K562 (cell line): ENCODE measurements around the gene BOLA3. TPM values are rescaled to one million over a fixed set of nuclear protein-coding genes. Genes with fewer than 3 reads are reported as not detected.

Experiments used
- ATAC-seq: fragments of 200-7000 bp; cut with Tn5 transposase; 3 replicates; pipeline ENCODE4 v1.9.1; 2020; ENCODE audit warnings: moderate library complexity
- BruUV-seq: library from RNA; stranded (reverse); fragments of 400-500 nt; replicated peaks from 2 replicates; lab custom pipeline; 2021; lab: Mats Ljungman, UMichigan
- CTCF ChIA-PET: fragments of 300-600 bp; formaldehyde crosslinking; extraction: SDS; loops from one replicate; lab custom pipeline; 2021; ENCODE audit warnings: low intra/inter-chr PET ratio; lab: Yijun Ruan, JAX
- POLR2A ChIA-PET: fragments of 300-600, 350-650 bp; sonication (Branson Sonifier 250); formaldehyde crosslinking; extraction: SDS; loops from one replicate; lab custom pipeline; 2021; ENCODE audit warnings: antibody characterized with exemption, inconsistent platforms; lab: Yijun Ruan, JAX
- DNase-seq, 4 experiments: peaks; one replicate each; pipeline versions ENCODE4 v3.0.0 to v3.0.0-alpha.2; 2011 to 2018; ENCODE audit warnings: low spot score in 3 of 4, mixed read lengths in 3 of 4; ENCODE audit errors: extremely low read depth in 1 of 4
- FAIRE-seq: peaks from 2 replicates; lab custom pipeline; 2011; peaks lifted over from hg19 to GRCh38; lab: Jason Lieb, UNC
- H2AFZ ChIP-seq: 2 replicates; pipeline ENCODE4 v1.6.0; 2011; ENCODE audit warnings: low read depth, low read length, control low read depth, inconsistent platforms
- H3K27ac ChIP-seq: fragments of 200-600 bp; 3 replicates; pipeline ENCODE4 v1.8.0; 2011; ENCODE audit warnings: low read depth, mild to moderate bottlenecking, control low read depth, inconsistent platforms, low read length, moderate library complexity, mixed read lengths; ENCODE audit errors: extremely low read depth
- H3K27me3 ChIP-seq, 2 experiments: fragments of 300-600 bp in 1 of 2; 2 replicates in 1 of 2; 3 replicates in 1 of 2; pipeline versions ENCODE4 v1.6.0 to v1.8.0; 2011; ENCODE audit warnings: inconsistent platforms in 2 of 2, low read length in 2 of 2, mild to moderate bottlenecking in 1 of 2, mixed read lengths in 1 of 2, moderate library complexity in 1 of 2; ENCODE audit not compliant: control insufficient read depth in 2 of 2, insufficient read depth in 2 of 2
- H3K36me3 ChIP-seq: fragments of 300-600 bp; 3 replicates; pipeline ENCODE4 v1.8.0; 2011; ENCODE audit warnings: mild to moderate bottlenecking, low read length, inconsistent platforms; ENCODE audit not compliant: control insufficient read depth, insufficient read depth
- H3K4me1 ChIP-seq, 2 experiments: fragments of 200-600 bp in 1 of 2; replicated peaks in 1 of 2; 2 replicates in 1 of 2; 3 replicates in 1 of 2; pipeline versions ENCODE4 v1.5.1 to v1.8.0; 2011; ENCODE audit warnings: inconsistent platforms in 2 of 2, low read length in 2 of 2, mild to moderate bottlenecking in 1 of 2, mixed read lengths in 1 of 2, moderate library complexity in 1 of 2; ENCODE audit not compliant: control insufficient read depth in 2 of 2, insufficient read depth in 2 of 2
- H3K4me2 ChIP-seq: 2 replicates; pipeline ENCODE4 v1.6.1; 2011; ENCODE audit warnings: low read length, control low read depth, inconsistent platforms, mixed read lengths; ENCODE audit not compliant: insufficient read depth
- H3K4me3 ChIP-seq: fragments of 200-600 bp; sonication (generic), shearing (Covaris generic); 2 replicates; pipeline ENCODE4 v1.5.1; 2016; ENCODE audit warnings: control low read depth, inconsistent platforms
- H3K79me2 ChIP-seq: fragments of 200-600 bp; 3 replicates; pipeline ENCODE4 v1.8.0; 2011; ENCODE audit warnings: low read length, inconsistent platforms; ENCODE audit not compliant: control insufficient read depth, insufficient read depth
- H3K9ac ChIP-seq, 2 experiments: 2 replicates each; pipeline versions ENCODE4 v1.6.0 to v1.6.1; 2011; ENCODE audit warnings: low read depth in 2 of 2, low read length in 2 of 2, control low read depth in 1 of 2, inconsistent platforms in 1 of 2, mild to moderate bottlenecking in 1 of 2, mixed read lengths in 1 of 2; ENCODE audit not compliant: insufficient read depth in 1 of 2
- H3K9me1 ChIP-seq: one replicate; pipeline ENCODE4 v1.6.0; 2011; ENCODE audit warnings: inconsistent platforms, mild to moderate bottlenecking, low read length, moderate library complexity; ENCODE audit not compliant: control insufficient read depth, insufficient read depth
- H3K9me3 ChIP-seq: replicated peaks from 2 replicates; pipeline ENCODE4 v1.5.1; 2011; ENCODE audit warnings: low read depth, low read length, inconsistent platforms; ENCODE audit not compliant: control insufficient read depth, insufficient read depth
- H4K20me1 ChIP-seq: replicated peaks from 2 replicates; pipeline ENCODE4 v1.6.1; 2011; ENCODE audit warnings: low read length, inconsistent platforms, mixed read lengths; ENCODE audit not compliant: control insufficient read depth, insufficient read depth
- CREB5 ChIP-seq: fragments of 250-450 bp; sonication (Bioruptor Pico); IDR thresholded peaks from 2 replicates; pipeline ENCODE4 v1.5.0; 2020; ENCODE audit warnings: mild to moderate bottlenecking
- GTF3C2 ChIP-seq: IDR thresholded peaks from 3 replicates; pipeline ENCODE4 v1.6.1; 2011; ENCODE audit warnings: borderline replicate concordance, mild to moderate bottlenecking, moderate library complexity; ENCODE audit not compliant: insufficient read length; ENCODE audit errors: extremely low read depth
- PTTG1 ChIP-seq: fragments of 450-650 bp; IDR thresholded peaks from 2 replicates; pipeline ENCODE4 v1.6.1; 2016; ENCODE audit warnings: low read depth, mild to moderate bottlenecking, missing genetic modification characterization, missing compliant biosample characterization
- USF1 ChIP-seq: sonication (generic); formaldehyde crosslinking; IDR thresholded peaks from 2 replicates; pipeline ENCODE4 v1.9.0; 2022; ENCODE audit warnings: mild to moderate bottlenecking, missing genetic modification reagents
- ZNF253 ChIP-seq: fragments of 250-450 bp; sonication (Bioruptor Pico); conservative IDR thresholded peaks from 2 replicates; pipeline ENCODE4 v1.6.1; 2021; ENCODE audit warnings: mild to moderate bottlenecking
- ZZZ3 ChIP-seq: fragments of 450-650 bp; IDR thresholded peaks from 2 replicates; pipeline ENCODE4 v1.6.1; 2016; ENCODE audit warnings: antibody characterized with exemption, mild to moderate bottlenecking, moderate library complexity
- WGBS: fragments of 100-300 bp; shearing (Covaris generic); methylation state at CpG from one replicate; pipeline ENCODE4 v1.1.6; 2016; ENCODE audit warnings: low coverage, mixed read lengths; ENCODE audit not compliant: insufficient coverage; ENCODE audit errors: missing lambda C conversion rate; 5-methylcytosine and 5-hydroxymethylcytosine counted together
- in situ Hi-C: fragments of 300-500 bp; cut with MboI; formaldehyde crosslinking; loops from 4 replicates; pipeline ENCODE4 v1.15.0; 2018; ENCODE audit warnings: inconsistent platforms, mixed read lengths
- intact Hi-C: fragments of 100-400 bp; cut with micrococcal nuclease; formaldehyde crosslinking; loops from 2 replicates; pipeline ENCODE4 v1.14.2; 2022
- polyA plus RNA-seq, 8 experiments: library from polyadenylated mRNA; depleted of rRNA in 4 of 8; stranded (reverse) in 5 of 8; unstranded in 3 of 8; fragments of >200 nt; fragmentation: Nextera tagmentation in 2 of 8; fragmentation: Illumina TruSeq in 1 of 8; extraction: Ambion mirVana in 2 of 8; extraction: Trizol in 1 of 8; gene quantifications; 2 replicates each; pipeline versions ENCODE4 v1.2.1 to v1.2.3, GENCODE V29; 2011 to 2014; ENCODE audit warnings: inconsistent platforms in 1 of 8, missing spikeins in 1 of 8
- total RNA-seq, 7 experiments: library from RNA; depleted of rRNA in 6 of 7; stranded (reverse); fragments of >200 nt in 6 of 7; fragmentation: Illumina TruSeq in 2 of 7; extraction: Trizol in 2 of 7; gene quantifications; 2 replicates each; pipeline versions ENCODE4 v1.2.1 to v1.2.3, GENCODE V29; 2011 to 2021; ENCODE audit warnings: low replicate concordance in 1 of 7

The BOLA3 gene
- total and polyA plus RNA-seq, 9 of the 15 experiments (the other 6 are each of a cell fraction or from before 2014, with no cell fraction given): 149 to 619 (median 255) TPM

GRCh38 chr2:74093426-74093825 is 54.3 kb downstream of the BOLA3 start:
- POLR2A ChIA-PET: no interaction called here

More at GRCh38 chr2:74093426-74093825, 54.3 kb downstream of the BOLA3 start:
- no peak overlapping the region for H2AFZ ChIP-seq
- ATAC-seq (no peak), FAIRE-seq (no peak), DNase-seq (no peak)
- TF ChIP-seq USF1: no peak
- no peak for TF ChIP-seq PTTG1 (tag)
- TF ChIP-seq CREB5 (CRISPR knock-in tag): no peak
- no peak for TF ChIP-seq GTF3C2
- TF ChIP-seq ZZZ3: no peak
- no peak for TF ChIP-seq ZNF253 (CRISPR knock-in tag)
- no peak overlapping the region for H3K27ac ChIP-seq
- no peaks in the 10 kb centered on the region; a peak in 1 of 5 replicates for H3K4me1 ChIP-seq
- intact Hi-C loops: no loop called here
- no peaks in the 10 kb centered on the region for H3K79me2 ChIP-seq
- H3K4me2 ChIP-seq: no peak overlapping the region
- no peaks in the 10 kb centered on the region for H4K20me1 ChIP-seq
- CTCF ChIA-PET: no interaction called here
- H3K36me3 ChIP-seq: peaks cover 70% of the 10 kb centered on the region; the same call in 2 of the 3 replicates
- H3K27me3 ChIP-seq: no peaks in the 10 kb centered on the region
- no peaks in the 10 kb centered on the region for H3K9me3 ChIP-seq
- H3K9me1 ChIP-seq: no peaks in the 10 kb centered on the region
- in situ Hi-C loops: no loop called here
- BruUV-seq: no TSS peak
- no peak overlapping the region for H3K4me3 ChIP-seq
- no peak overlapping the region for H3K9ac ChIP-seq
- 90% methylated on average over 13 of the region's 13 CpGs for WGBS
